ENCODE data around the gene ITGB7. TPM values are rescaled to one million over a fixed set of nuclear protein-coding genes. Genes with fewer than 3 reads are reported as not detected.
A peak's percentile ranks its signal among the peaks of the same experiment; 100 is the strongest.

ITGB7 gene
- total and polyA plus RNA-seq, 9 of the 15 experiments (the other 6 are each of a cell fraction or from before 2014, with no cell fraction given), result 0.06 to 2.0 (median 0.67) TPM

GRCh38 chr12:53211476-53212381 lies 4.7 kb upstream of the ITGB7 start (continued):
- no peak for TF ChIP-seq TARDBP (IDR thresholded peaks at IDR 0.05)

- Histone ChIP-seq H3K4me2 (ENCODE audit: insufficient read depth, low read length) (no peak overlapping the region), H3K9me1 (ENCODE audit: control insufficient read depth, insufficient read depth, low read length) (no peaks in the 10 kb centered on the region), H3K9me3 (replicated peaks; ENCODE audit: control insufficient read depth, insufficient read depth, low read depth, low read length) (no peaks in the 10 kb centered on the region), H3K27me3 (ENCODE audit: control insufficient read depth in 2 of 2, insufficient read depth in 2 of 2, low read length in 2 of 2) (no peaks in the 10 kb centered on the region), H3K9ac (ENCODE audit: insufficient read depth in 1 of 2, low read depth in 2 of 2, low read length in 2 of 2) (peak overlapping the region in 1 of 2 experiments; percentile 38; a peak in 1 of 4 replicates), H3K27ac (ENCODE audit: extremely low read depth, low read depth, low read length) (no peak overlapping the region), H3K4me1 (replicated peaks in 1 of 2; ENCODE audit: control insufficient read depth in 2 of 2, insufficient read depth in 2 of 2, low read length in 2 of 2) (peaks cover 15 to 32% of the 10 kb centered on the region in 2 experiments; a peak in 4 of 5 replicates), H3K4me3 (no peak overlapping the region), H3K36me3 (ENCODE audit: control insufficient read depth, insufficient read depth, low read length) (peaks cover 40% of the 10 kb centered on the region), H3K79me2 (ENCODE audit: control insufficient read depth, insufficient read depth, low read length) (no peaks in the 10 kb centered on the region), H2AFZ (ENCODE audit: low read depth, low read length) (no peak overlapping the region), H4K20me1 (replicated peaks; ENCODE audit: control insufficient read depth, insufficient read depth, low read length) (no peaks in the 10 kb centered on the region)
- POLR2A ChIA-PET, result interaction anchor here (1.2 to 1.3 kb wide), 2 partner anchors 43 to 77 kb away, joined by 3 to 4 read pairs; no protein-coding TSS in a partner anchor
- no peak for ATAC-seq
- DNase-seq (ENCODE audit: extremely low read depth in 1 of 4, low spot score in 3 of 4), result no peak
- CTCF ChIA-PET (ENCODE audit: low intra/inter-chr PET ratio), result interaction anchor here (4.5 kb wide), 1 partner anchor 77 kb away, joined by 41 read pairs; no protein-coding TSS in a partner anchor
- intact Hi-C loops (cut with micrococcal nuclease), result no loop called here
- WGBS (ENCODE audit: insufficient coverage, low coverage, missing lambda C conversion rate), result 83% methylated on average over 4 of the region's 4 CpGs
- in situ Hi-C loops (cut with MboI), result loop anchor here (5.0 kb wide), 1 partner anchor 76 kb away; no protein-coding TSS in a partner anchor
- FAIRE-seq, result no peak
- BruUV-seq (replicated peaks), result no TSS peak
- TF ChIP-seq EP300 (IDR thresholded peaks at IDR 0.05; ENCODE audit: low read length) (no peak), ZNF212 (CRISPR knock-in tag; IDR thresholded peaks at IDR 0.05) (no peak), ZNF143 (CRISPR knock-in tag; IDR thresholded peaks at IDR 0.05) (no peak), THRA (IDR thresholded peaks at IDR 0.05) (no peak), FOXP4 (CRISPR knock-in tag; IDR thresholded peaks at IDR 0.05; ENCODE audit: borderline replicate concordance) (no peak), MCM7 (IDR thresholded peaks at IDR 0.05) (no peak), ATF4 (CRISPR knock-in tag; IDR thresholded peaks at IDR 0.05) (no peak), SRSF1 (IDR thresholded peaks at IDR 0.05; ENCODE audit: low read depth, low read length) (no peak), MYNN (IDR thresholded peaks at IDR 0.05) (no peak), MYNN (CRISPR knock-in tag; IDR thresholded peaks at IDR 0.05) (no peak), TAL1 (IDR thresholded peaks at IDR 0.05) (no peak), PTTG1 (tag; IDR thresholded peaks at IDR 0.05; ENCODE audit: low read depth) (no peak), SLC30A9 (CRISPR knock-in tag; IDR thresholded peaks at IDR 0.05) (no peak), POU5F1 (IDR thresholded peaks at IDR 0.05; ENCODE audit: borderline replicate concordance, low read depth, low read length, partially characterized antibody) (no peak), ZNF766 (CRISPR knock-in tag; conservative IDR thresholded peaks at IDR 0.05) (no peak)
These were observed 3.8 kb upstream of the ITGB7 start for GRCh38 chr12:53210843-53211242.
